IPS-NIHi11 (cell line): ENCODE data around the gene MAP2K7.
"Not testable (repeated sequence)": the region's sequence is repeated elsewhere in the genome, so short reads cannot be mapped to it uniquely, and the experiment has no call there.

Experiments used
- DNase-seq: peaks from one replicate; pipeline ENCODE4 v3.0.0; 2012; ENCODE audit warnings: mixed read lengths, low spot score

The MAP2K7 gene

GRCh38 chr19:7903244-7904073 is at the start of gene MAP2K7:
Gene MAP2K7, plus strand, starts transcription at chr19:7903877. Its CDS starts 68 bp downstream, at chr19:7903945.
- DNase-seq = peak; percentile 95

GRCh38 chr19:7855426-7856108 is 48.1 kb upstream of the MAP2K7 start:
- no peak for DNase-seq

DNA sequence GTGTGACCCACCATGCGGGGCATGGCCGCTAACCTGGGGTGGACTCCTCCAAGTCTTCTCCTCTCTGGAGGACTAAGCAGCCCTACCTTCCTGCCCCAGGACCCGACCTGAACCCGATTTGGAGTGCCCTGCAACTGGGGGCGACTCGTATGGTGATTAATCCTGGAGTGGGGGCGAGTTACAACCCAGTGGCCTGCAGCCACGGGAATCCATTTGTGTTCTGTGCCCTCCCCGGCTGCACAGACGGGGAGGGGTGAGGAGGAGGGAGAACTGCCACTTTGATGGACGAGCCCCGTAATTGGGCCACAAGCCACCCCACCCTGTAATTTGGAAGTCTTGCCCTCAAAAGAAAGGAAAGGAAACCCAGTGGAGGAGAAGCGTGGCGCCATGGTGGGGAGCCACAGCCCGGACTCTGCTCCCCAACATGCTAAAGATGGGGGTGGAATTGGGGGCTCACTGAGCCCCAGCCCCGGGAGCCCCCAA is 47.5 kb upstream of the MAP2K7 start:
- no peak for DNase-seq

DNA sequence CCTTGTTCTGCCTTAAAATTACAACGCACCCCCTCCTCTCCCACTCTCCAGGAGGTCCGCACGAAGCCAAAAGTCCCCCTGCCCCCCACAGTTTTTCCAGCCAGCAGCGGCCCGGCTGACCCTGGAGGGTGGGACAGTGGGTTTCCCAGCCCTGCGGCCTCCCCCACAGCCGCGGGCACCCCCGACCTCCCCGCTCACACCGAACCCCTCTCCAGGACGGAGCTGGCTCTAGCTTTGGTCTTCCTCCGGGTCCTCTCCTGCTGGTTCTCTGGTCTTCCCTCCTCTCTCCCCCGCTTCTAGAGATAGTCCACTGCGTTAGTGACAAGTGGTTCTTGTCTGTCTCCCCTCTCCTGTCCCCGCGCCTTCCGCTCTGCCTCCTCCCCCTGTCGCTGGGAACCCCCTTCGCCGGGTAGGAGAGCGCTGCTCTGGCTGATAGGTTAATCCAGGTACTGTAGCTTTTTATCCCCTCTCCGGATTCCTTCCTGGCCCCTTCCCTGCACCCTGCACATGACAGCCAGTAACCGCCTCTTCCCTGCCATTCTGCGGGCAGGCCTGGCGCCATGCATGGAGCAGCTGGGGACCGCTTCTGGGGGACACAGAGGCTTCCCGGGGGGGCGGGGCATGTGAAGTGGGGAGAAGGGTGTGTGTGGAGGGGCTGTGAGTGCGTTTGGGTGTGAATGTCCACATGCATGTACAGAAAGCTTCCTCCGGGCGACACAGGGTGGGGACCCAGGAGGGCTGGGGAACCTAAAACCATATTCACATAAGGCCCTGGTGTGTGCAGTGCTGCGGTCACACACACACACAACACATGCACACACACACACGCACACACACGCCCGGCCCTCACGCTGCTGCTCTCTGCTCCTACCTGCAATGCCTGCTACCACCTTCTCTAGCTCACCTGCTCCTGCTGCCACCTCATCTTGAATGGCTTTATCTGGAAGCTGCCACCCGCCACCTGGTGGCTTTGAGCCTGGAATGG is 46.7 kb upstream of the MAP2K7 start:
- no peak for DNase-seq

DNA sequence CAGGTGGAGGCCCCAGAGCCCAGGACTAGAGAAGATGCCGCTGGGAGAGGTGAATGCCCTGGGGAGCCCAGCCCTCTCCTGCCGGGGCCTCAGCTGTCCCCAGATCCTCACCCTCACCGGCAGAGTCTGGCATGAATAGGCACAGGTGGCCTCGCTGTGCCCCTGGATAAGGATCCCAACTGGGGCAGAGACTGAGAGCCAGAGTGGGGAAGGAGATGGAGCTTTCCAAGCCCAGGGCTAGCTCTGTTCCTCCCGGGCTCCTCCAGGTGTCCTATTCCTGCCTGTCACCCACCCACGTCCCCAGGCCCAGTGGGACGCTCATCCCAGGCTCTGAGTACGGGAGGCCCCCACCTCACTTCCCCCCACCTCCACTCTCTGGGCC is 46.0 kb upstream of the MAP2K7 start:
- DNase-seq = no peak

GRCh38 chr19:7858109-7858770 is 45.4 kb upstream of the MAP2K7 start:
- peak; percentile 82 for DNase-seq

GRCh38 chr19:7859087-7859486 is 44.6 kb upstream of the MAP2K7 start:
- not testable (repeated sequence) for DNase-seq

- no peak for DNase-seq
These were observed 43.6 kb upstream of the MAP2K7 start for GRCh38 chr19:7859831-7860713.

- no peak for DNase-seq
These were observed 42.7 kb upstream of the MAP2K7 start for GRCh38 chr19:7860714-7861618.

- DNase-seq = peak; percentile 76
These were observed 41.9 kb upstream of the MAP2K7 start for GRCh38 chr19:7861619-7862412.

DNA sequence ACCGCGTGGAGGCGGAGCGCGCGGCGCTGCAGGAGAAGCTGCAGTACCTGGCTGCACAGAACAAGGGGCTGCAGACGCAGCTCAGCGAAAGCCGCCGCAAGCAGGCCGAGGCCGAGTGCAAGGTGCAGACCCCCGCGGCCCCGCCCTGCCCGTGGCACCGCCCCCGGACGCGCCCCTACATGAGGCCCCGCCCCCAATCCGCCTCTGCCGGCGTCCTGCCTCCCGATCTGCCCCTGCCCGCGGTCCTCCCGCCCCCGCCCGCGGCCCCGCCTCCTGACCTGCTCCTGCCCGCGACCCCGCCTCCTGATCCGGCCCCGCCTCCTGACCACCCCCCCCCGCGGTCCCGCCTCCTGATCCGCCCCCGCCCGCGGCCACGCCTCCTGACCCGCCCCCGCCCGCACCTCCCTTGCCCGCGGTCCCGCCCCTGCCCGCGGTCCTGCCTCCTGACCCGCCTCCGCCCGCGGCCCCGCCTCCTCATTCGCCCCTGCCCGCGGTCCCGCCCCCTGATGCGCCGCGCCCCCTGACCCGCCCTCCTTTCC is 41.2 kb upstream of the MAP2K7 start:
- peak; percentile 93 for DNase-seq

DNA sequence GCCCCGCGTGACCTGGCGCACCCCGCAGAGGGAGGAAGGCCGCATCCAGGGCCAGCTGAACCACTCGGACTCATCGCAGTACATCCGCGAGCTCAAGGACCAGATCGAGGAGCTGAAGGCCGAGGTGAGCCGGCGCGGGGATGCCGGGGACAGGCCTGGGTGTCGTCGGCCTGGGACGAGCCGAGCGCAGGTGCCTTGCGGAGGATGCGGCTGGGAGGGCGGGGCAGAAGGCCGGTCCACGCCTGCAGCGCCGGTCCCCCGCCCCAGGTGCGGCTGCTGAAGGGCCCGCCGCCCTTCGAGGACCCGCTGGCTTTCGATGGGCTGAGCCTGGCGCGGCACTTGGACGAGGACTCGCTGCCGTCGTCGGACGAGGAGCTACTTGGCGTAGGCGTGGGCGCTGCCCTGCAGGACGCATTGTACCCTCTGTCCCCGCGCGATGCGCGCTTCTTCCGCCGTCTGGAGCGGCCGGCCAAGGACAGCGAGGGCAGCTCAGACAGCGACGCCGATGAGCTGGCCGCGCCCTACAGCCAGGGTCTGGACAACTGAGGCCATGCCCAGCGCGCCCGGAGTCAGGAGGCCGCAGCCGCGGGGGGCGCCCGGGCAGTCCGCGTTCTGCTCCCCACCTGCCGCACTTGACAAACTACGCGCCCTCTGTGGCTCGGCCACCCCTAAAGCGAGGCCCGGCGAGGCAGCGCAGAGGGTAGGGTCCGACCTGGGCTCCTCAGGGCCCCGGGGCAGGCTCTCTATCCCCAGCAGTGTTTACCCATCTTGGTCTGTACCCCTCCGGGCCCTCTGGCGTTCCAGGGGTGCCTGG is 40.3 kb upstream of the MAP2K7 start:
- DNase-seq = no peak

DNA sequence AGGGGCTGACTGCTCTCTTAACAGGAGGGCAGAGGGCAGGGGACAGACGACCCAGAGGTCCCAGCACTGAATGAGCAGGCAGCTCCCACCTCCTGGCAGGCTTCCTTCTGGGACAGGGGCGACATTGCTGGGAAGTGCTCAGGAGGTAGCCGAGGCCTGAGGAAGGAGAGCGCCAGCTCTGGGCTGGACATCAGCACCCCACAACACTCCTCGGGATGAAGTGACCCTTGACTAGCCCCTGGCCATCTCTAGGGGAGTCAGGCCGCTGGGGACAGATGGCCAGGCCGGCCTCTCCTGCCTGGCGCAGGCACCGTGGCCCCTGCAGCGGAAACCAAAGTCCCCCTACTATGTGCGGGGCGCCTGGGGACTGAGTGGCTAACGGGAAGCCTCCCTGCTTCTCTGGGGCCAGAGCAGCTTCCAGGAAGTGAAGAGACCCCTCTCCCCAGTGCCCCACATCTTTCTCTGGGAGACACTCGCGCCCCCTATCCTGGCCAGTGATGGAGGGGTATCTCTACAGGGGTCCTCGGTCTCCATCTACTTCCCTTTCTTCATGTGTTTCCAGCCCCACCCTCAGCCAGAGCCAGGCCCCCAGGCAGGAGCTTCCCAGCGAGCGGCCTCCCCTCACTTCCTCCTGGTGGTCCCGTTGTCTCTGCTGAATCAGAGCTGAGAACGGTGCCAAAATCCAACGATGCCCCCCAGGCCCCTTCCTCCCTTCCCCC is 39.5 kb upstream of the MAP2K7 start:
- no peak for DNase-seq

GRCh38 chr19:7864690-7865074 is 39.0 kb upstream of the MAP2K7 start:
- DNase-seq = no peak

DNA sequence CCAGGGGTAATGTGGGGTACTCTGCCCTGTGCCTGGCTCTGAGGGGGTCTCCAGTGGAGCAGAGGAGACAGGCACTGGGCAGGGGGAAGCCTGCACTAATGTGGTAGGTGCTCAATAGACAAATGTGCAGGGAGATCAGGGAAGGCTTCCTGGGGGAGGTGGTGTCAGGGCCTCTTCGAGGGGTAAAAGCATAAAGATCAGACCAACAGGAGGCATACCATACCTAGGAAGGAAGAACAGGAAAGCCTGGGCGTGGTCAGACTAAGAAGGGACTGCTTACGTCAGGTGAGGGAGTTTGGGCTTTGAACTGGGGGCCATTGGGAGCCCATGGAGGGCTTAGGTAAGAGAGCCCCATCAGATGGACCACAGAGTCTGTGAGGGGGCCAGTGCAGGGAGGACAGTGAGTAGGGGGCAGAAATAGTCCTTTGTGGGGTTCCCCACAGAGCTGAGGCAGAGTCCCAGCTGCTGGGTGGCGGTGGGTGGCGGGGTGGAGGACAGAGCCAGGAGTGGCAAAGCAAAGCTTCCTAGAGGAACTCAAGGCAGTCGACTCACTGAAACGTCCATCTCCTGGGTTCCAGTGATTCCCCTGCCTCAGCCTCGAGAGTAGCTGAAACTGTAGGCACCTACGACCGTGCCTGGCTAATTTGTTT is 38.3 kb upstream of the MAP2K7 start:
- no peak for DNase-seq

DNA sequence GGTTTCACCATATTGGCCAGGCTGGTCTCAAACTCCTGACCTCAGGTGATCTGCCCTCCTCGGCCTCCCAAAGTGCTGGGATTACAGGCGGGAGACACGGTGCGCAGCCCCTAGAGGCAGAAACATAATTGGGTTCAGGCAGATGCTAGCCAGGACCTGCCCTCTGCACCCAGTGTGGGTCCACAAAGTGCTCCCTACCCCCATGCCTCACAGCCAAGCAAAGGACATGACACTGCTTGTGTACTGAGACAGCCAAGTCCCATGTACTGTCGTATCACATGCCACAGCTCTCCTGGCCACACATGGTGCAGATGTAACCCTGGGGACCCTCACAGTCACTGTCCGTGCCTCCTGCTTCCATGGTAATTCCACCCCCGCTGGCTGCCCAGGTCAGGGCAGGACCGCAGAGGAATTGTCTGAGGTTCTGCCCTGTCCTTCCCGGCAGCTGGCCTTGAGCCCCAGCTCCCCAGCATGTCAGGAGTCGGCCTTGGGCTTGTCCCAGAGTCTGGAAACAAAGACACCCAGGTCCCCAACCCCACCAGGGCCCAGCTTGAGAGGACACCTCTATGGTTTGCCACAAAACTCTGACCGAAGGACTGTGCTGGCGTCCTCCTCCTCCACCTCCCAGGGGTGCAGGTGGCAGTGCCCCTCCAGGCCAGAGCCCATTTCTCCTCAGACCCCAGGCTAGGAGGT is 37.1 kb upstream of the MAP2K7 start:
- no peak for DNase-seq
